SIG-M5 (cell line): Measurements from ENCODE around the gene SLC16A6.
"Not testable (repeated sequence)": the region's sequence is repeated elsewhere in the genome, so short reads cannot be mapped to it uniquely, and the experiment has no call there.

Source experiments
- DNase-seq: peaks from one replicate; lab custom pipeline; 2025; lab: John Stamatoyannopoulos, UW

The SLC16A6 gene

GRCh38 chr17:68290268-68290954 is 516 bp downstream of the SLC16A6 start:
- DNase-seq = no peak

GRCh38 chr17:68289936-68290267 is 1.0 kb downstream of the SLC16A6 start:
- no peak for DNase-seq

GRCh38 chr17:68289473-68289872 is 1.5 kb downstream of the SLC16A6 start:
- DNase-seq = no peak

GRCh38 chr17:68288804-68289203 is 2.1 kb downstream of the SLC16A6 start:
- no peak for DNase-seq

- no peak for DNase-seq
Measured at GRCh38 chr17:68288375-68288774, 2.6 kb downstream of the SLC16A6 start.

GRCh38 chr17:68281965-68282364 is 9.0 kb downstream of the SLC16A6 start:
- not testable (repeated sequence) for DNase-seq

- no peak for DNase-seq
Measured at GRCh38 chr17:68277807-68278206, 13.1 kb downstream of the SLC16A6 start.

GRCh38 chr17:68276339-68276738 is 14.6 kb downstream of the SLC16A6 start:
- DNase-seq = not testable (repeated sequence)

GRCh38 chr17:68273722-68274121 is 17.2 kb downstream of the SLC16A6 start:
- no peak for DNase-seq

- not testable (repeated sequence) for DNase-seq
Measured at GRCh38 chr17:68265833-68266232, 25.1 kb downstream of the SLC16A6 start.

GRCh38 chr17:68263101-68263681 is 27.7 kb downstream of the SLC16A6 start:
- DNase-seq = not testable (repeated sequence)

- DNase-seq = not testable (repeated sequence)
Measured at GRCh38 chr17:68262467-68262866, 28.5 kb downstream of the SLC16A6 start.

- DNase-seq = no peak
Measured at GRCh38 chr17:68260051-68260762, 30.7 kb downstream of the SLC16A6 start.

GRCh38 chr17:68259648-68259951 is 31.3 kb downstream of the SLC16A6 start:
- DNase-seq = not testable (repeated sequence)

GRCh38 chr17:68258890-68259647 is 31.9 kb downstream of the SLC16A6 start:
- not testable (repeated sequence) for DNase-seq

- no peak for DNase-seq
Measured at GRCh38 chr17:68257934-68258333, 33.0 kb downstream of the SLC16A6 start.

GRCh38 chr17:68256701-68257100 is 34.2 kb downstream of the SLC16A6 start:
- DNase-seq = not testable (repeated sequence)

GRCh38 chr17:68255731-68256538 is 35.0 kb downstream of the SLC16A6 start:
- DNase-seq = no peak

GRCh38 chr17:68255151-68255550 is 35.8 kb downstream of the SLC16A6 start:
- no peak for DNase-seq

- not testable (repeated sequence) for DNase-seq
Measured at GRCh38 chr17:68253426-68253825, 37.5 kb downstream of the SLC16A6 start.

GRCh38 chr17:68249354-68249765 is 41.6 kb downstream of the SLC16A6 start:
- DNase-seq = no peak

- no peak for DNase-seq
Measured at GRCh38 chr17:68248891-68249290, 42.0 kb downstream of the SLC16A6 start.
